ENCODE results near the gene SAA1.

The SAA1 gene

DNA sequence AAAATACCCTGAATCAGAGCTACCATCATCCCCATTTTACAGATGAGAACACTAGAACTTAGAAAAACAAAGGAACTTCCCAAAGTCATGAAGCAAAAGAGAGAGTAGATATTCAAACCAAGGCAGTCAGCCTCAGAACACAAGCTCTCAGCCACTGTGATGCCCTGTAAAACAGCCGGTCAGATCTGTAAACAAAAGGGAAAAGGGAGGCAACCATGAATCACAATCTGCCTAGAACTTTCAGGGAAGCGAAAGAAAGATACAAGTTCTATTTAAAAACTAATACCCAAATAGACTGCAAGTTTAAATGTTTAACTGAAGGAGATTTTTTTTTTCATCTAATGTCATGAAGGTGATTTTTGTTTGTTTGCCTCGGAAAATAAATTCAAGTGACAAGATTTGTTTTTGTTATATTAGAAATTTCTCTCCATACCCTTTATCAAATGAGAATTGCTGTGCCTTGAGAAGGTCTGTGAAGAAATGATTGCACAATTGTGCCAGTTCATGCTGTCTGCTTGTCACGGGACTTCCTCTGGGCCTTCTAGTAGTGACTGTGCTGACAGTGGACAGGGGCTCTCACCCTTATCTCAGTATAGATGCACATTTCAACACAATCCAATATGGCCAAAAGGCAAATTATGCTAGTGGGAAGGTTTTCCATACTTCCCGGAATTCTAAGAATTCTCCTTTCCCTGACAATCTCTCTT lies 11.7 kb downstream of the SAA1 start:
- Histone ChIP-seq H3K4me2 (ENCODE audit: low read length) (no peak overlapping the region), H3K9me3 (ENCODE audit: insufficient read depth, low read depth, low read length) (no peaks in the 10 kb centered on the region), H2AFZ (ENCODE audit: insufficient read depth, low read length, poor library complexity) (no peak overlapping the region), H3K4me1 (ENCODE audit: control insufficient read depth in 1 of 2, insufficient read depth in 2 of 2, low read length in 2 of 2) (peaks cover 0 to 3% of the 10 kb centered on the region in 2 experiments), H2BK12ac (ENCODE audit: low read length) (no peak overlapping the region), H4K8ac (ENCODE audit: low read depth, low read length) (no peak overlapping the region), H3K36me3 (ENCODE audit: control insufficient read depth in 1 of 2, insufficient read depth in 2 of 2, low read length in 2 of 2) (peaks cover 6 to 12% of the 10 kb centered on the region in 2 experiments), H3K9ac (ENCODE audit: low read length) (no peak overlapping the region), H3K27ac (ENCODE audit: low read depth, low read length) (no peak overlapping the region), H3K23ac (ENCODE audit: low read length) (no peak overlapping the region), H3K14ac (ENCODE audit: low read length) (no peak overlapping the region), H3K18ac (ENCODE audit: low read length) (no peak overlapping the region), H2BK120ac (ENCODE audit: insufficient read depth, low read length, poor library complexity) (no peak overlapping the region), H3K79me1 (ENCODE audit: low read length) (no peaks in the 10 kb centered on the region), H2AK5ac (ENCODE audit: low read length) (no peak overlapping the region), H3K4ac (ENCODE audit: low read depth, low read length) (no peak overlapping the region), H3K4me3 (ENCODE audit: low read depth, low read length) (no peak overlapping the region), H3K27me3 (ENCODE audit: insufficient read depth, low read length) (no peaks in the 10 kb centered on the region), H2BK5ac (ENCODE audit: low read depth, low read length, poor library complexity) (no peak overlapping the region), H4K91ac (ENCODE audit: low read depth, low read length) (no peak overlapping the region), H3K79me2 (ENCODE audit: control insufficient read depth, insufficient read depth, low read length, poor library complexity) (no peaks in the 10 kb centered on the region), H4K12ac (ENCODE audit: low read depth, low read length) (no peak overlapping the region)
- peak; percentile 21 to 62 for DNase-seq
- no CpG with 5 or more reads among the region's 5 CpGs for WGBS (ENCODE audit: extremely low coverage, insufficient coverage, insufficient read length)

DNA sequence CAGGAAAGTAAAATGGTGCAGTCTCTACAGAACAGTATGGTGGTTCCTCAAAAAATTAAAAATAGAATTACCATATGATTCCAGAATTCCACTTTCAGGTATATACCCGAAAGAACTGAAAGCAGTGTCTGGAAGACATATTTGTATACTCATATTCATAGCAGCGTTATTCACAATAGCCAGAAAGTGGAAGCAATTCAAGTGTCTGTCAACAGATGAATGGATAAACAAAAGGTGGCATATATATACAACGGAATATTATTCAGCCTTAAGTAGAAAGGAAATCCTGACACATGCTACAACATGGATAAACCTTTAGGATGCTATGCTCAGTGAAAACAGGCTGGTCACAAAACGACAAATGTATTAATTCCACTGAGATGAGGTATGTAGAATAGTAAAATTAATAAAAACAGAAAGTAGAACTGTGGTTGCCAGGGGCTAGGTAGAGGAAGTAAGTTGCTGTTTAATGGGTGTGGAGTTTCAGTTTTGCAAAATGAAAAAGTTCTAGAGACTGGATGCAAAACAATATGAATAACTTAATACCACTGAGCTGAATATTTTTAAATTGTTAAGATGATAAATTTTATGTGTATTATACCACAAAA lies 14.5 kb downstream of the SAA1 start:
- Histone ChIP-seq H3K4me3 (ENCODE audit: low read depth, low read length) (no peak overlapping the region), H3K4me1 (ENCODE audit: control insufficient read depth in 1 of 2, insufficient read depth in 2 of 2, low read length in 2 of 2) (peaks cover 0 to 3% of the 10 kb centered on the region in 2 experiments), H4K8ac (ENCODE audit: low read depth, low read length) (no peak overlapping the region), H3K4ac (ENCODE audit: low read depth, low read length) (no peak overlapping the region), H3K9me3 (ENCODE audit: insufficient read depth, low read depth, low read length) (no peaks in the 10 kb centered on the region), H2BK5ac (ENCODE audit: low read depth, low read length, poor library complexity) (no peak overlapping the region), H3K18ac (ENCODE audit: low read length) (no peak overlapping the region), H3K27ac (ENCODE audit: low read depth, low read length) (no peak overlapping the region), H2BK120ac (ENCODE audit: insufficient read depth, low read length, poor library complexity) (no peak overlapping the region), H4K12ac (ENCODE audit: low read depth, low read length) (no peak overlapping the region), H3K4me2 (ENCODE audit: low read length) (no peak overlapping the region), H2AFZ (ENCODE audit: insufficient read depth, low read length, poor library complexity) (no peak overlapping the region), H3K27me3 (ENCODE audit: insufficient read depth, low read length) (no peaks in the 10 kb centered on the region), H3K79me2 (ENCODE audit: control insufficient read depth, insufficient read depth, low read length, poor library complexity) (no peaks in the 10 kb centered on the region), H2BK12ac (ENCODE audit: low read length) (no peak overlapping the region), H3K9ac (ENCODE audit: low read length) (no peak overlapping the region), H3K36me3 (ENCODE audit: control insufficient read depth in 1 of 2, insufficient read depth in 2 of 2, low read length in 2 of 2) (peaks cover 6 to 12% of the 10 kb centered on the region in 2 experiments), H4K91ac (ENCODE audit: low read depth, low read length) (no peak overlapping the region), H2AK5ac (ENCODE audit: low read length) (no peak overlapping the region), H3K14ac (ENCODE audit: low read length) (no peak overlapping the region), H3K79me1 (ENCODE audit: low read length) (no peaks in the 10 kb centered on the region), H3K23ac (ENCODE audit: low read length) (no peak overlapping the region)
- WGBS (ENCODE audit: extremely low coverage, insufficient coverage, insufficient read length): no CpG with 5 or more reads among the region's 4 CpGs
- DNase-seq: no peak

DNA sequence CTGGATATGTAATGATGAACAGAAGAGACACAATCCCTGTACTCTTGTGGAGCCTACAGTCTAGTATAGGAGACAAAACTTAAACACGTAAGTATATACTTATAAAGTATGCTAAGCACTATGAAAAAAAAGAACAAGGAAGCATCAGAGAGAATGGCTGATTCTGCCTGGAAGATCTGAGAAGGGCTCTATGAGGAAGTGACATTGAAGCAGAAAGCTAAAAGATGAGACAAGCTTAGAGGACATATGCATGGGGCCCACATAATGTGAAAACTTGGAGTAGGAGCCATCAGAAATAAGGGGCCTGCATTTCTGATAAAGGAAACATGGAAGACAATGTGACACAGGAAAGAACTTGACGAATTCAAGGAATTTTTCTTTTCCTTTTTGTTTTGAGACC lies 16.6 kb downstream of the SAA1 start:
- Histone ChIP-seq H2AFZ (ENCODE audit: insufficient read depth, low read length, poor library complexity) (no peak overlapping the region), H4K91ac (ENCODE audit: low read depth, low read length) (no peak overlapping the region)

DNA sequence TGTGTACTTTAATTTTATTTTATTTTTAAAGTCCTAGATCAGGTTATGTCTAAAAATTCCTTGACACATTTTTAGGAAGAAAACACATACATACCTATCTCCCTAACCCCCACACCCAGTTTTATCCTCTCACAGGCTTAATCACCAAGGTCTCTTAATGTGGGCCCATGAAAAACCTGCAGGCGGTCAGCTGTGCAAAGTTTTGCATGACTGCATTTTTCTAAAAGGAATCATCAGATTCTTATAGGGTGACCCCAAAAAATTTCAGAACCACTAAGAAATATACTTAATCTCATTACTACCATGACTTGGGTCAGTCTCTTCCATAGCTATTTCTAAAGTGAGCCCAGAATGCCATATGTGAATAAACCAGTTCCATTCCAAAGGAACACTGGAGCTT lies 19.8 kb downstream of the SAA1 start:
- H2BK120ac ChIP-seq (ENCODE audit: insufficient read depth, low read length, poor library complexity): no peak overlapping the region
- H3K4me1 ChIP-seq (ENCODE audit: control insufficient read depth in 1 of 2, insufficient read depth in 2 of 2, low read length in 2 of 2): peaks cover 0 to 3% of the 10 kb centered on the region in 2 experiments
- H3K79me2 ChIP-seq (ENCODE audit: control insufficient read depth, insufficient read depth, low read length, poor library complexity): no peaks in the 10 kb centered on the region
- no peaks in the 10 kb centered on the region for H3K27me3 ChIP-seq (ENCODE audit: insufficient read depth, low read length)
- no peak overlapping the region for H2BK5ac ChIP-seq (ENCODE audit: low read depth, low read length, poor library complexity)
- no peak overlapping the region for H2AFZ ChIP-seq (ENCODE audit: insufficient read depth, low read length, poor library complexity)
- H2BK12ac ChIP-seq (ENCODE audit: low read length): no peak overlapping the region
- H3K23ac ChIP-seq (ENCODE audit: low read length): no peak overlapping the region
- H3K14ac ChIP-seq (ENCODE audit: low read length): no peak overlapping the region
- H3K4me3 ChIP-seq (ENCODE audit: low read depth, low read length): no peak overlapping the region
- no peaks in the 10 kb centered on the region for H3K79me1 ChIP-seq (ENCODE audit: low read length)
- H3K4ac ChIP-seq (ENCODE audit: low read depth, low read length): no peak overlapping the region
- no peak overlapping the region for H4K8ac ChIP-seq (ENCODE audit: low read depth, low read length)
- H3K18ac ChIP-seq (ENCODE audit: low read length): no peak overlapping the region
- H3K27ac ChIP-seq (ENCODE audit: low read depth, low read length): no peak overlapping the region
- H3K9ac ChIP-seq (ENCODE audit: low read length): no peak overlapping the region
- DNase-seq: no peak
- H2AK5ac ChIP-seq (ENCODE audit: low read length): no peak overlapping the region
- peaks cover 8 to 31% of the 10 kb centered on the region in 2 experiments for H3K36me3 ChIP-seq (ENCODE audit: control insufficient read depth in 1 of 2, insufficient read depth in 2 of 2, low read length in 2 of 2)
- H4K91ac ChIP-seq (ENCODE audit: low read depth, low read length): no peak overlapping the region
- no peak overlapping the region for H4K12ac ChIP-seq (ENCODE audit: low read depth, low read length)
- no peaks in the 10 kb centered on the region for H3K9me3 ChIP-seq (ENCODE audit: insufficient read depth, low read depth, low read length)
- H3K4me2 ChIP-seq (ENCODE audit: low read length): no peak overlapping the region
- WGBS (ENCODE audit: extremely low coverage, insufficient coverage, insufficient read length): no CpG with 5 or more reads among the region's 1 CpG

More for the DNA sequence above, 16.6 kb downstream of the SAA1 start:
- H2AK5ac ChIP-seq (ENCODE audit: low read length): no peak overlapping the region
- H2BK12ac ChIP-seq (ENCODE audit: low read length): no peak overlapping the region
- H3K9ac ChIP-seq (ENCODE audit: low read length): no peak overlapping the region
- H3K4me2 ChIP-seq (ENCODE audit: low read length): no peak overlapping the region
- peaks cover 3 to 22% of the 10 kb centered on the region in 2 experiments for H3K36me3 ChIP-seq (ENCODE audit: control insufficient read depth in 1 of 2, insufficient read depth in 2 of 2, low read length in 2 of 2)
- H4K8ac ChIP-seq (ENCODE audit: low read depth, low read length): no peak overlapping the region
- H3K79me1 ChIP-seq (ENCODE audit: low read length): no peaks in the 10 kb centered on the region
- H3K4me1 ChIP-seq (ENCODE audit: control insufficient read depth in 1 of 2, insufficient read depth in 2 of 2, low read length in 2 of 2): peaks cover 0 to 3% of the 10 kb centered on the region in 2 experiments
- H3K27ac ChIP-seq (ENCODE audit: low read depth, low read length): no peak overlapping the region
- no CpG with 5 or more reads among the region's 2 CpGs for WGBS (ENCODE audit: extremely low coverage, insufficient coverage, insufficient read length)
- no peaks in the 10 kb centered on the region for H3K9me3 ChIP-seq (ENCODE audit: insufficient read depth, low read depth, low read length)
- H3K4me3 ChIP-seq (ENCODE audit: low read depth, low read length): no peak overlapping the region
- H2BK5ac ChIP-seq (ENCODE audit: low read depth, low read length, poor library complexity): no peak overlapping the region
- H3K4ac ChIP-seq (ENCODE audit: low read depth, low read length): no peak overlapping the region
- no peak overlapping the region for H3K18ac ChIP-seq (ENCODE audit: low read length)
- H3K27me3 ChIP-seq (ENCODE audit: insufficient read depth, low read length): no peaks in the 10 kb centered on the region
- no peak for DNase-seq
- no peak overlapping the region for H4K12ac ChIP-seq (ENCODE audit: low read depth, low read length)
- H3K14ac ChIP-seq (ENCODE audit: low read length): no peak overlapping the region
- H3K79me2 ChIP-seq (ENCODE audit: control insufficient read depth, insufficient read depth, low read length, poor library complexity): no peaks in the 10 kb centered on the region
- no peak overlapping the region for H3K23ac ChIP-seq (ENCODE audit: low read length)
- H2BK120ac ChIP-seq (ENCODE audit: insufficient read depth, low read length, poor library complexity): no peak overlapping the region

Measured in trophoblast cell (in vitro differentiated cells and primary cell).